ENCODE results near the gene RNASEH2B.

GRCh38 chr13:50941146-50941545 lies 31.6 kb downstream of the RNASEH2B start:
- no peak for TF ChIP-seq POLR2AphosphoS5 (IDR thresholded peaks at IDR 0.05; ENCODE audit: control insufficient read depth, insufficient read depth, low read depth, low read length)
- TF ChIP-seq CBX1 (IDR thresholded peaks at IDR 0.05; ENCODE audit: low read depth): no peak
- TF ChIP-seq USF2 (CRISPR knock-in tag; IDR thresholded peaks at IDR 0.05): no peak
- no peak for TF ChIP-seq POLR2A (conservative IDR thresholded peaks at IDR 0.05)
- TF ChIP-seq GATA2 (CRISPR knock-in tag; IDR thresholded peaks at IDR 0.05): no peak
- no peak for TF ChIP-seq CTCF (IDR thresholded peaks at IDR 0.05 in 2 of 3, conservative IDR thresholded peaks at IDR 0.05 in 1 of 3; ENCODE audit: insufficient read depth in 2 of 3, low read depth in 1 of 3, low read length in 3 of 3)
- TF ChIP-seq EZH2 (IDR thresholded peaks at IDR 0.05; ENCODE audit: borderline replicate concordance, low read depth, low read length): no peak
- no peak for TF ChIP-seq RCOR1 (IDR thresholded peaks at IDR 0.05; ENCODE audit: borderline replicate concordance in 1 of 2, low read depth in 2 of 2, low read length in 2 of 2)
- TF ChIP-seq GABPB2 (CRISPR knock-in tag; conservative IDR thresholded peaks at IDR 0.05): no peak
- TF ChIP-seq TBP (optimal IDR thresholded peaks at IDR 0.05; ENCODE audit: low read depth, low read length): no peak
- TF ChIP-seq MTA3 (IDR thresholded peaks at IDR 0.05; ENCODE audit: borderline replicate concordance): no peak
- no peak for TF ChIP-seq MYBL2 (IDR thresholded peaks at IDR 0.05; ENCODE audit: low read depth)
- TF ChIP-seq MYBL2 (CRISPR knock-in tag; IDR thresholded peaks at IDR 0.05; ENCODE audit: borderline replicate concordance): no peak
- no peak for TF ChIP-seq ZNF133 (CRISPR knock-in tag; IDR thresholded peaks at IDR 0.05)
- no peak for TF ChIP-seq HIVEP1 (CRISPR knock-in tag; IDR thresholded peaks at IDR 0.05)

All from K562 (cell line).